Right ventricle myocardium superior (tissue), 1 donor: Measurements from ENCODE around the gene LYSMD4. TPM values are rescaled to one million over a fixed set of nuclear protein-coding genes. Genes with fewer than 3 reads are reported as not detected.
A peak's percentile ranks its signal among the peaks of the same experiment; 100 is the strongest.

Source experiments
- ATAC-seq: fragments of 200-7000 bp; cut with Tn5 transposase; one replicate; pipeline ENCODE4 v1.9.1; 2020; ENCODE audit warnings: mild to moderate bottlenecking; ENCODE audit not compliant: poor library complexity
- DNase-seq: peaks from one replicate; pipeline ENCODE4 v3.0.0-alpha.2; 2020
- intact Hi-C: fragments of 100-400 bp; cut with DNase I; formaldehyde crosslinking; loops from one replicate; pipeline ENCODE4 v1.11.2; 2022
- total RNA-seq: library from RNA; stranded (reverse); fragmentation: NEBNext Ultra II Directional; extraction: Animal tissue kit (Norgen Biotek cat#: 25700); gene quantifications from one replicate; pipeline ENCODE4 v1.2.1, GENCODE V29; 2021
- donor health status: DM: no; HTN: yes; CAD: no; lungs with severe emphysema.

LYSMD4 gene
- total RNA-seq, 1 donor from 2014 or later: 9.8 TPM

- intact Hi-C loops: no loop called here
- DNase-seq: peak; percentile 56
- ATAC-seq: peak; percentile 55
These were observed 21.6 kb downstream of the LYSMD4 start for GRCh38 chr15:99711625-99712024.

- peak; percentile 21 for ATAC-seq
- DNase-seq: no peak
- intact Hi-C loops: loop anchor here (5.0 to 10.0 kb wide), 2 partner anchors 285 to 422 kb away; no protein-coding TSS in a partner anchor
These were observed 23.8 kb downstream of the LYSMD4 start for GRCh38 chr15:99709243-99709986.

GRCh38 chr15:99708563-99708962 is 24.7 kb downstream of the LYSMD4 start:
- DNase-seq (peak; percentile 85), ATAC-seq (peak; percentile 73)
- intact Hi-C loops: loop anchor here (5.0 to 10.0 kb wide), 2 partner anchors 284 to 421 kb away; no protein-coding TSS in a partner anchor

- no peak for ATAC-seq
- no peak for DNase-seq
- intact Hi-C loops: loop anchor here (5.0 to 10.0 kb wide), 2 partner anchors 283 to 420 kb away; no protein-coding TSS in a partner anchor
These were observed 25.6 kb downstream of the LYSMD4 start for GRCh38 chr15:99707473-99708270.

- intact Hi-C loops: loop anchor here (5.0 to 10.0 kb wide), 2 partner anchors 282 to 419 kb away; no protein-coding TSS in a partner anchor
- no peak for ATAC-seq
These were observed 26.5 kb downstream of the LYSMD4 start for GRCh38 chr15:99706557-99707303.

GRCh38 chr15:99704444-99704838 is 28.8 kb downstream of the LYSMD4 start:
- ATAC-seq: peak; percentile 85
- DNase-seq: no peak
- intact Hi-C loops: loop anchor here (5.0 to 10.0 kb wide), 2 partner anchors 137 to 280 kb away; partner anchors contain the start of gene MEF2A

More at GRCh38 chr15:99706557-99707303, 26.5 kb downstream of the LYSMD4 start:
- no peak for DNase-seq

- no peak for DNase-seq
- ATAC-seq: peak; percentile 72
- intact Hi-C loops: loop anchor here (5.0 to 10.0 kb wide), 2 partner anchors 137 to 279 kb away; partner anchors contain the start of gene MEF2A
These were observed 29.4 kb downstream of the LYSMD4 start for GRCh38 chr15:99703603-99704443.

GRCh38 chr15:99702895-99703602 is 30.2 kb downstream of the LYSMD4 start:
- intact Hi-C loops: loop anchor here (5.0 to 10.0 kb wide), 2 partner anchors 136 to 278 kb away; partner anchors contain the start of gene MEF2A
- ATAC-seq (no peak), DNase-seq (no peak)

- ATAC-seq (peak; percentile 65), DNase-seq (no peak)
- intact Hi-C loops: no loop called here
These were observed 37.1 kb downstream of the LYSMD4 start for GRCh38 chr15:99696096-99696495.

- ATAC-seq (no peak), DNase-seq (no peak)
- intact Hi-C loops: no loop called here
These were observed 40.4 kb downstream of the LYSMD4 start for GRCh38 chr15:99692825-99693224.

- intact Hi-C loops: no loop called here
- ATAC-seq (no peak), DNase-seq (no peak)
These were observed 46.9 kb downstream of the LYSMD4 start for GRCh38 chr15:99686290-99686689.

- DNase-seq (no peak), ATAC-seq (peak; percentile 18)
- intact Hi-C loops: no loop called here
These were observed 50.1 kb downstream of the LYSMD4 start for GRCh38 chr15:99683000-99683670.

GRCh38 chr15:99682455-99682854 is 50.8 kb downstream of the LYSMD4 start:
- peak; percentile 30 for ATAC-seq
- DNase-seq: no peak
- intact Hi-C loops: no loop called here

- no peak for ATAC-seq
- intact Hi-C loops: no loop called here
These were observed 51.2 kb downstream of the LYSMD4 start for GRCh38 chr15:99681990-99682389.

GRCh38 chr15:99680276-99680675 is 53.0 kb downstream of the LYSMD4 start:
- intact Hi-C loops: no loop called here
- DNase-seq (no peak), ATAC-seq (no peak)

More at GRCh38 chr15:99681990-99682389, 51.2 kb downstream of the LYSMD4 start:
- no peak for DNase-seq

GRCh38 chr15:99677540-99678134 is 55.6 kb downstream of the LYSMD4 start:
- no peak for ATAC-seq
- no peak for DNase-seq
- intact Hi-C loops: no loop called here
